PC-9 (cell line): ENCODE measurements around the gene SPTB. TPM values are rescaled to one million over a fixed set of nuclear protein-coding genes. Genes with fewer than 3 reads are reported as not detected.

Experiments
- BruUV-seq: library from RNA; stranded (reverse); fragments of 400-500 nt; replicated peaks from 2 replicates; lab custom pipeline; 2021; lab: Mats Ljungman, UMichigan
- CTCF ChIA-PET: fragments of 300-600 bp; sonication (Branson Sonifier 250); formaldehyde crosslinking; loops from one replicate; lab custom pipeline; 2022; ENCODE audit warnings: antibody characterized with exemption; lab: Charles Lee
- POLR2A ChIA-PET: fragments of 300-600 bp; sonication (Branson Sonifier 250); formaldehyde crosslinking; loops from one replicate; lab custom pipeline; 2022; ENCODE audit warnings: antibody characterized with exemption; ENCODE audit not compliant: unreplicated experiment; lab: Charles Lee
- DNase-seq, 2 experiments: peaks; one replicate each; pipeline versions ENCODE4 v3.0.0 to v3.0.0-alpha.2; 2015 to 2022; ENCODE audit warnings: mixed read lengths in 1 of 2
- H2AFZ ChIP-seq: fragments of 200-600 bp; sonication (generic); 2 replicates; pipeline ENCODE4 v1.8.1; 2017; ENCODE audit warnings: antibody characterized with exemption
- H3F3A ChIP-seq: fragments of 200-600 bp; sonication (generic); 2 replicates; pipeline ENCODE4 v1.8.1; 2017; ENCODE audit warnings: antibody characterized with exemption, mild to moderate bottlenecking, low read depth; ENCODE audit not compliant: insufficient read depth
- H3K27ac ChIP-seq: fragments of 200-600 bp; sonication (generic); 2 replicates; pipeline ENCODE4 v1.6.1; 2016; ENCODE audit warnings: mixed run types
- H3K27me3 ChIP-seq: fragments of 200-600 bp; sonication (generic); 2 replicates; pipeline ENCODE4 v1.6.1; 2016; ENCODE audit warnings: low read depth, mixed run types; ENCODE audit not compliant: insufficient read depth
- H3K36me3 ChIP-seq: fragments of 200-600 bp; sonication (generic); 2 replicates; pipeline ENCODE4 v1.6.1; 2016; ENCODE audit warnings: low read depth, mixed run types
- H3K4me1 ChIP-seq: fragments of 200-600 bp; sonication (generic); replicated peaks from 2 replicates; pipeline ENCODE4 v1.6.1; 2016; ENCODE audit warnings: mixed run types; ENCODE audit not compliant: insufficient read depth
- H3K4me2 ChIP-seq: fragments of 200-600 bp; sonication (generic); 2 replicates; pipeline ENCODE4 v1.6.1; 2017; ENCODE audit warnings: mixed run types
- H3K4me3 ChIP-seq: fragments of 200-600 bp; sonication (generic); 2 replicates; pipeline ENCODE4 v1.6.1; 2016; ENCODE audit warnings: mixed run types
- H3K79me2 ChIP-seq: fragments of 200-600 bp; sonication (generic); 2 replicates; pipeline ENCODE4 v1.6.1; 2017; ENCODE audit warnings: low read depth, mixed run types
- H3K9me2 ChIP-seq: fragments of 200-600 bp; sonication (generic); 2 replicates; pipeline ENCODE4 v1.8.1; 2017; ENCODE audit warnings: mild to moderate bottlenecking; ENCODE audit not compliant: insufficient read depth
- H3K9me3 ChIP-seq: fragments of 200-600 bp; sonication (generic); 2 replicates; pipeline ENCODE4 v1.8.1; 2016; ENCODE audit warnings: low read depth; ENCODE audit not compliant: insufficient read depth
- H4K20me1 ChIP-seq: fragments of 200-600 bp; sonication (generic); 2 replicates; pipeline ENCODE4 v1.8.1; 2017; ENCODE audit not compliant: insufficient read depth
- CTCF ChIP-seq: fragments of 200-600 bp; sonication (generic); conservative IDR thresholded peaks from 2 replicates; pipeline ENCODE4 v1.6.1; 2017; ENCODE audit warnings: mixed run types, antibody characterized with exemption, mild to moderate bottlenecking, moderate library complexity
- EZH2 ChIP-seq: fragments of 200-600 bp; sonication (generic); IDR thresholded peaks from 2 replicates; pipeline ENCODE4 v1.8.0; 2017; ENCODE audit warnings: antibody characterized with exemption, low read depth
- intact Hi-C: fragments of 100-400 bp; cut with micrococcal nuclease; formaldehyde crosslinking; loops from one replicate; pipeline ENCODE4 v1.10.0; 2022; ENCODE audit not compliant: unreplicated experiment
- total RNA-seq: library from RNA; stranded (reverse); gene quantifications from 2 replicates; pipeline ENCODE4 v1.2.3, GENCODE V29; 2021

The SPTB gene
- total RNA-seq, 1 experiment from 2014 or later, result 0.50 TPM

- TF ChIP-seq CTCF, result no peak
- TF ChIP-seq EZH2, result no peak
- peaks cover 3% of the 10 kb centered on the region; the same call in 1 of the 2 replicates for H3K9me3 ChIP-seq
- H2AFZ ChIP-seq, result no peak overlapping the region
- H4K20me1 ChIP-seq, result no peaks in the 10 kb centered on the region
- intact Hi-C loops, result loop anchor here (5.0 kb wide), 1 partner anchor 36 kb away; no protein-coding TSS in a partner anchor
- peaks cover 4% of the 10 kb centered on the region; the same call in 1 of the 2 replicates for H3K4me1 ChIP-seq
- H3K27ac ChIP-seq, result no peak overlapping the region
- H3K9me2 ChIP-seq, result peaks cover 5% of the 10 kb centered on the region; the same call in 1 of the 2 replicates
- H3K27me3 ChIP-seq, result peaks cover 69% of the 10 kb centered on the region
- no peak overlapping the region for H3K4me2 ChIP-seq
- H3K79me2 ChIP-seq, result no peaks in the 10 kb centered on the region
- H3K36me3 ChIP-seq, result no peaks in the 10 kb centered on the region
- no peak overlapping the region for H3K4me3 ChIP-seq
- no peak for DNase-seq
- ChIA-PET POLR2A (interaction anchor here (0.6 kb wide), 1 partner anchor 816 kb away, joined by 4 read pairs; no protein-coding TSS in a partner anchor), CTCF (no interaction called here)
- BruUV-seq, result no TSS peak
- peaks cover 12% of the 10 kb centered on the region; the same call in 1 of the 2 replicates for H3F3A ChIP-seq
Observed at GRCh38 chr14:64877846-64878245, 1.9 kb downstream of the SPTB start.

GRCh38 chr14:64875350-64875749 is 4.4 kb downstream of the SPTB start:
- intact Hi-C loops, result loop anchor here (5.0 kb wide), 1 partner anchor 33 kb away; no protein-coding TSS in a partner anchor
- H3K4me1 ChIP-seq, result peaks cover 4% of the 10 kb centered on the region; the same call in 1 of the 2 replicates
- ChIA-PET POLR2A (no interaction called here), CTCF (no interaction called here)
- no peaks in the 10 kb centered on the region for H3K36me3 ChIP-seq
- no peak overlapping the region for H3K4me2 ChIP-seq
- H4K20me1 ChIP-seq, result no peaks in the 10 kb centered on the region
- DNase-seq, result no peak
- H3K27ac ChIP-seq, result no peak overlapping the region
- H3K9me2 ChIP-seq, result peaks cover 5% of the 10 kb centered on the region; the same call in 1 of the 2 replicates
- no peaks in the 10 kb centered on the region for H3K79me2 ChIP-seq
- no peak overlapping the region for H2AFZ ChIP-seq
- peaks cover 51% of the 10 kb centered on the region for H3K27me3 ChIP-seq
- H3K4me3 ChIP-seq, result no peak overlapping the region
- TF ChIP-seq EZH2 (no peak), CTCF (no peak)
- no TSS peak for BruUV-seq
- H3F3A ChIP-seq, result peaks cover 12% of the 10 kb centered on the region; the same call in 1 of the 2 replicates
- peaks cover 9% of the 10 kb centered on the region; the same call in 1 of the 2 replicates for H3K9me3 ChIP-seq

GRCh38 chr14:64873506-64874219 is 6.0 kb downstream of the SPTB start:
- H2AFZ ChIP-seq, result no peak overlapping the region
- H3K9me2 ChIP-seq, result peaks cover 5% of the 10 kb centered on the region; the same call in 1 of the 2 replicates
- no peak for DNase-seq
- no TSS peak for BruUV-seq
- intact Hi-C loops, result no loop called here
- ChIA-PET POLR2A (no interaction called here), CTCF (no interaction called here)
- H3K36me3 ChIP-seq, result no peaks in the 10 kb centered on the region
- no peaks in the 10 kb centered on the region for H3K79me2 ChIP-seq
- no peak overlapping the region for H3K27ac ChIP-seq
- H3K4me2 ChIP-seq, result no peak overlapping the region
- peaks cover 9% of the 10 kb centered on the region; the same call in 1 of the 2 replicates for H3K9me3 ChIP-seq
- no peaks in the 10 kb centered on the region for H4K20me1 ChIP-seq
- H3K27me3 ChIP-seq, result peaks cover 38% of the 10 kb centered on the region
- peaks cover 9% of the 10 kb centered on the region; the same call in 1 of the 2 replicates for H3F3A ChIP-seq
- TF ChIP-seq CTCF, result no peak
- TF ChIP-seq EZH2, result no peak
- no peak overlapping the region for H3K4me3 ChIP-seq
- no peaks in the 10 kb centered on the region for H3K4me1 ChIP-seq
